ENCODE data around the gene SLC35D1. TPM values are rescaled to one million over a fixed set of nuclear protein-coding genes. Genes with fewer than 3 reads are reported as not detected.

SLC35D1 gene
- total and polyA plus RNA-seq, 2 of the 8 experiments (the other 6 are each of a cell fraction or from before 2014, with no cell fraction given) = 1.2 to 2.7 TPM

DNA sequence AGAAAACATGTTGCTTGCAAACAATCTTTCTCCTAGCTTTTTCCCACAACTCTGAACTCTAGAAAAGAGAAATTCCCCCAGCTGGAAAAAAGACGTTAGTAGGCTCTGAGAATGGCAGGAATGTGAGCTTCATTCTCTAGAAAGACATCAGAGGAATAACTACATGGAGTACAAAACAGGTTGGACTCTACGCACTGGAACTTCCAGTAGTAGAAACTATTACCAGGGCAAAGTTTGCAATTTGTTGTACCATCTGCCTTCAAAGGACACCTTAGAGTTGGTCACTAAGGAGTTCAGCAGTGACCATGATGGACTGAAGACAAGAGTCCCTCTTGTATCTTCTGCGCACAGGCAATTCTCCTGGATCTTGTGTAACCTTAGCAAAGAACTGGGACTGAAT, 60.9 kb downstream of the SLC35D1 start (continued):
- TF ChIP-seq RFX5 (IDR thresholded peaks at IDR 0.05; ENCODE audit: borderline replicate concordance, low read depth, low read length) = no peak
- no peak for TF ChIP-seq BCL11A (IDR thresholded peaks at IDR 0.05; ENCODE audit: low read depth in 2 of 2, low read length in 2 of 2)
- no peak for TF ChIP-seq CBX5 (IDR thresholded peaks at IDR 0.05; ENCODE audit: low read depth, low read length)
- TF ChIP-seq SP4 (IDR thresholded peaks at IDR 0.05; ENCODE audit: low read length) = no peak
- TF ChIP-seq TBP (IDR thresholded peaks at IDR 0.05; ENCODE audit: low read depth, low read length) = no peak
- no peak for TF ChIP-seq KDM4A (IDR thresholded peaks at IDR 0.05; ENCODE audit: low read depth, low read length, severe bottlenecking)
